Left lung (tissue), 10 donors: ENCODE measurements around the gene GRIN2D. TPM values are rescaled to one million over a fixed set of nuclear protein-coding genes. Genes with fewer than 3 reads are reported as not detected.

Source experiments
- ATAC-seq: fragments of 200-7000 bp; cut with Tn5 transposase; one replicate; pipeline ENCODE4 v1.9.1; 2020; ENCODE audit warnings: moderate library complexity
- DNase-seq, 4 donors: peaks; one replicate each; pipeline ENCODE4 v3.0.0-alpha.2; 2013 to 2020
- H3K27ac ChIP-seq, 2 donors: fragments of 200-600 bp; sonication (generic) in 1 of 2; one replicate each; pipeline versions ENCODE4 v1.5.0 to v1.8.0; 2020 to 2021
- H3K27me3 ChIP-seq, 2 donors: fragments of 200-600 bp; sonication (generic) in 1 of 2; one replicate each; pipeline versions ENCODE4 v1.5.0 to v1.8.0; 2020 to 2021
- H3K36me3 ChIP-seq, 2 donors: fragments of 200-600 bp; sonication (generic) in 1 of 2; one replicate each; pipeline versions ENCODE4 v1.5.0 to v1.8.0; 2020 to 2021
- H3K4me1 ChIP-seq, 2 donors: fragments of 200-600 bp; one replicate each; pipeline ENCODE4 v1.8.0; 2021
- H3K4me3 ChIP-seq, 2 donors: fragments of 200-600 bp; sonication (generic) in 1 of 2; one replicate each; pipeline versions ENCODE4 v1.5.0 to v1.8.0; 2020 to 2021; ENCODE audit warnings: mild to moderate bottlenecking in 1 of 2
- H3K9me3 ChIP-seq, 2 donors: fragments of 200-600 bp; sonication (generic) in 1 of 2; one replicate each; pipeline versions ENCODE4 v1.5.0 to v1.8.0; 2020 to 2021
- intact Hi-C, 2 donors: fragments of 100-400 bp; cut with DNase I; formaldehyde crosslinking; loops; one replicate each; pipeline versions ENCODE4 v1.11.2 to v1.14.2; 2022
- polyA plus RNA-seq, 6 donors: library from polyadenylated mRNA; unstranded; fragments of 120-200 nt; gene quantifications; one replicate each; pipeline ENCODE4 v1.2.1, GENCODE V29; 2013; ENCODE audit not compliant: insufficient read length in 6 of 6
- total RNA-seq, 2 donors: library from RNA; stranded (reverse); fragmentation: NEBNext Ultra II Directional; extraction: Animal tissue kit (Norgen Biotek cat#: 25700); gene quantifications; one replicate each; pipeline ENCODE4 v1.2.1, GENCODE V29; 2021
- TF ChIP-seq, protein P1 (sequence below), 2 donors: fragments of 200-600 bp; sonication (generic) in 1 of 2; IDR thresholded peaks; one replicate each; pipeline versions ENCODE4 v1.5.0 to v1.8.0; 2021; ENCODE audit warnings: antibody characterized with exemption in 2 of 2
- donor health status: DM: no; HTN: yes; CAD: no.
- donor health status: DM: no; HTN: no; CAD: no.

The GRIN2D gene
- total and polyA plus RNA-seq, 8 donors = 0.25 to 1.3 (median 0.34) TPM

DNA sequence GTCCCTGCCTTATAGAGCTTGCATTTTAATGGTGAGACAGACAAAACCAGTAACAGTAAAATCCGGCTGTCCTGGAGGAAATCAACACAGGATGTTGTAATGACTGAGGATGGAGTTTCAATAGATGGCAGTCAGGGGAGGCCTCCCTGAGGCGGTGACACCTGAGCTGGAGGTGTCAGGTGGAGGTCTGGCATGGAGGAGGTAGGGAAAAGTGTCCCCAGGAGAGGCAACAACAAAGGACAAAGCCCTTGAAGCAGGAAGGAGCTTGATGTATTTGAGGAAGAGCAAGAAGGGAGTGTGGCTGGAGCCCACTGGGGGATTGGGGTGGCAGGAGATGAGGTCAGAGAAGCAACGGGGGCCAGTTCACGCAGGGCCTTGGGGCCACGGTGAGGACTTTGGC is 7.8 kb downstream of the GRIN2D start:
- no peak for DNase-seq
- intact Hi-C loops = no loop called here
- TF ChIP-seq, protein P1, sequence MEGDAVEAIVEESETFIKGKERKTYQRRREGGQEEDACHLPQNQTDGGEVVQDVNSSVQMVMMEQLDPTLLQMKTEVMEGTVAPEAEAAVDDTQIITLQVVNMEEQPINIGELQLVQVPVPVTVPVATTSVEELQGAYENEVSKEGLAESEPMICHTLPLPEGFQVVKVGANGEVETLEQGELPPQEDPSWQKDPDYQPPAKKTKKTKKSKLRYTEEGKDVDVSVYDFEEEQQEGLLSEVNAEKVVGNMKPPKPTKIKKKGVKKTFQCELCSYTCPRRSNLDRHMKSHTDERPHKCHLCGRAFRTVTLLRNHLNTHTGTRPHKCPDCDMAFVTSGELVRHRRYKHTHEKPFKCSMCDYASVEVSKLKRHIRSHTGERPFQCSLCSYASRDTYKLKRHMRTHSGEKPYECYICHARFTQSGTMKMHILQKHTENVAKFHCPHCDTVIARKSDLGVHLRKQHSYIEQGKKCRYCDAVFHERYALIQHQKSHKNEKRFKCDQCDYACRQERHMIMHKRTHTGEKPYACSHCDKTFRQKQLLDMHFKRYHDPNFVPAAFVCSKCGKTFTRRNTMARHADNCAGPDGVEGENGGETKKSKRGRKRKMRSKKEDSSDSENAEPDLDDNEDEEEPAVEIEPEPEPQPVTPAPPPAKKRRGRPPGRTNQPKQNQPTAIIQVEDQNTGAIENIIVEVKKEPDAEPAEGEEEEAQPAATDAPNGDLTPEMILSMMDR (IDR thresholded peaks at IDR 0.05) = no peak

DNA sequence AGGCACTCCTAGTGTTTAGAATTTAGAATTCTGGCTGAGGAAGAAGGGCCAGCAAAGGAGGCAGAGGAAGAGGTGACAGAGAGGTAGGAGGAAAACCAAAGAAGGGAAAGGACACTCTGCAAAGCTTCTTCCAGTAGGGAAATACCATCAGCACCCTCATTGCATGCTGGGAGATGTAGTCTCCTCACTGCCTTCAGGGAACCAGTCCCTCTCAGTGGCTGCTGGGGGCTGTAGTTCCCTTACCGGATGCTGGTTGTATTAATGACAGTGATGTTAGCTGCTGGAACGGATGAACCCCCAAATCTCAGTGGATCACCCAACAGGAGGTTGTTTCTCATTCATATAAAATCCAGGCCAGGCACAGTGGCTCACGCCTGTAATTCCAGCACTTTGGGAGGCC is 10.1 kb downstream of the GRIN2D start:
- no peak overlapping the region for H3K27ac ChIP-seq
- peaks cover 0 to 6% of the 10 kb centered on the region in 2 donors for H3K4me1 ChIP-seq
- peaks cover 0 to 24% of the 10 kb centered on the region in 2 donors for H3K27me3 ChIP-seq
- H3K36me3 ChIP-seq = no peaks in the 10 kb centered on the region
- no peak for DNase-seq
- no peaks in the 10 kb centered on the region for H3K9me3 ChIP-seq
- peak; percentile 48 for ATAC-seq
- TF ChIP-seq, protein P1 (IDR thresholded peaks at IDR 0.05) = no peak
- H3K4me3 ChIP-seq = no peak overlapping the region
- intact Hi-C loops = no loop called here

More for the DNA sequence above, 7.8 kb downstream of the GRIN2D start:
- Histone ChIP-seq H3K27ac (no peak overlapping the region), H3K4me3 (no peak overlapping the region), H3K9me3 (no peaks in the 10 kb centered on the region), H3K4me1 (peaks cover 0 to 22% of the 10 kb centered on the region in 2 donors), H3K36me3 (no peaks in the 10 kb centered on the region), H3K27me3 (peaks cover 13 to 38% of the 10 kb centered on the region in 2 donors)
- no peak for ATAC-seq

DNA sequence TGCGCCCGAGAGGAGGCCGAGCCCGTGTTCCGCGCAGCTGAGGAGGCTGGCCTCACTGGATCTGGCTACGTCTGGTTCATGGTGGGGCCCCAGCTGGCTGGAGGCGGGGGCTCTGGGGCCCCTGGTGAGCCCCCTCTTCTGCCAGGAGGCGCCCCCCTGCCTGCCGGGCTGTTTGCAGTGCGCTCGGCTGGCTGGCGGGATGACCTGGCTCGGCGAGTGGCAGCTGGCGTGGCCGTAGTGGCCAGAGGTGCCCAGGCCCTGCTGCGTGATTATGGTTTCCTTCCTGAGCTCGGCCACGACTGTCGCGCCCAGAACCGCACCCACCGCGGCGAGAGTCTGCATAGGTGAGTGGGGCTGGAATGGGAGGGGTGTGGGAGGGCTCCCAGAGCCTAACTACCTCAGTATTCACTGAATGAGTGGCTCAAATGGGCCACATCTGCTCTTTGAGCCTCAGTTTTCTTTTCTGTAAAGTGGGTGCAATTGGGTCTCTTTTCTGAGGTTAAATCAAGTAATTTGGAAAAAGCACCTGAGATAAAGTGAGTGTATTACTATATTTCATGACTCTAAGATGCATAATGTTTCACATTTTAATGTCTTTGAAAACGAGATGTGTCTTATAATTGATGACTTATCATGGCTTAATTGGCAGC is 11.7 kb downstream of the GRIN2D start:
- Histone ChIP-seq H3K27me3 (peaks cover 0 to 20% of the 10 kb centered on the region in 2 donors), H3K27ac (no peak overlapping the region), H3K4me1 (no peaks in the 10 kb centered on the region), H3K36me3 (no peaks in the 10 kb centered on the region), H3K9me3 (no peaks in the 10 kb centered on the region), H3K4me3 (no peak overlapping the region)
- TF ChIP-seq, protein P1 (IDR thresholded peaks at IDR 0.05) = no peak
- DNase-seq (no peak), ATAC-seq (no peak)
- intact Hi-C loops = no loop called here

DNA sequence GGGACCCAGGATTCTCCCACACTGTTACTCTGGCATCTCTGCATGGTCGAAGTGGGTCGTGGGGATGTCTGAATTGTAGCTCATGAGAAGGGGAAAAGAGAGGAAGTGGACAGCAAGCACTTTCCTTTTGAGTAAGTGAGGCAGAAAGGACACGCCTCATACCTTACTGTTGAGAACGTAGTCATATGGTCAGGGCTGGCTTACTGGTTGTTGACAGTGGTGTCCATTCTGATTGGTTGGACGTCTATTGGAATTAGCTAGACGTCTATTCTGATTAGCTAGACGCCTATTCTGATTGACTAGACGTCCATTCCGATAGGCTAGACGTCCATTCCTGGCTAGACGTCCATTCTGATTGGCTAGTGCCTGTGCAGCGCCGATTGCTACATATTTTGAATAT is 12.4 kb downstream of the GRIN2D start:
- no peaks in the 10 kb centered on the region for H3K4me1 ChIP-seq
- no peaks in the 10 kb centered on the region for H3K9me3 ChIP-seq
- H3K27ac ChIP-seq = no peak overlapping the region
- H3K36me3 ChIP-seq = no peaks in the 10 kb centered on the region
- ATAC-seq = no peak
- intact Hi-C loops = no loop called here
- H3K27me3 ChIP-seq = peaks cover 0 to 20% of the 10 kb centered on the region in 2 donors
- TF ChIP-seq, protein P1 (IDR thresholded peaks at IDR 0.05) = no peak
- no peak overlapping the region for H3K4me3 ChIP-seq
- no peak for DNase-seq

DNA sequence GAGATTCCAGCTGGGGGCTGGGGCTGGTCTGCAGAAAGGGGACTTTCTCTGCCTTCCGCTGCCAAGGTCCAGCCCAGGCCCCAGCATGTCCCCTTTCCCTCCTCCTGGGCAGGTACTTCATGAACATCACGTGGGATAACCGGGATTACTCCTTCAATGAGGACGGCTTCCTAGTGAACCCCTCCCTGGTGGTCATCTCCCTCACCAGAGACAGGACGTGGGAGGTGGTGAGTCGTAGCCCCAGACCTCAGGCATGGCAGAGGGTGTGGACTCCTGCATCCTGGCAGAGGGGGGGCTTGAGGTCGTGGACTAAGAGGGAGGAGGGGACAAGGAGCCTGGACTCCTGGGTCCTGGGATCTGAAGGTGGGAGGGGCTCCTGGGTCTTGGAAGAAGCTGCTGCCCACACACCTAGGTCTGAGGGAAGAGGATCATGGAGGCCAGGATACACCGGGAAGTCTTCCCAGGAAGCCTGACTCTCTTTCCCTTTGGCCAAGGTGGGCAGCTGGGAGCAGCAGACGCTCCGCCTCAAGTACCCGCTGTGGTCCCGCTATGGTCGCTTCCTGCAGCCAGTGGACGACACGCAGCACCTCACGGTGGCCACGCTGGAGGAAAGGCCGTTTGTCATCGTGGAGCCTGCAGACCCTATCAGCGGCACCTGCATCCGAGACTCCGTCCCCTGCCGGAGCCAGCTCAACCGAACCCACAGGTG is 20.6 kb downstream of the GRIN2D start:
- H3K4me3 ChIP-seq = no peak overlapping the region
- ATAC-seq = no peak
- peaks cover 0 to 61% of the 10 kb centered on the region in 2 donors for H3K27me3 ChIP-seq
- peak in 1 of 4 donors; percentile 71 for DNase-seq
- H3K36me3 ChIP-seq = no peaks in the 10 kb centered on the region
- H3K9me3 ChIP-seq = no peaks in the 10 kb centered on the region
- H3K4me1 ChIP-seq = peaks cover 0 to 6% of the 10 kb centered on the region in 2 donors
- intact Hi-C loops = no loop called here
- H3K27ac ChIP-seq = no peak overlapping the region
- TF ChIP-seq, protein P1 (IDR thresholded peaks at IDR 0.05) = no peak
